Mesothelial cell of epicardium (in vitro differentiated cells): ENCODE results near the gene ZNF750. TPM values are rescaled to one million over a fixed set of nuclear protein-coding genes. Genes with fewer than 3 reads are reported as not detected.
A peak's percentile ranks its signal among the peaks of the same experiment; 100 is the strongest.

Source experiments
- DNase-seq, 2 experiments: peaks; one replicate each; pipeline ENCODE4 v3.0.0; 2021; ENCODE audit warnings: low spot score in 2 of 2; ENCODE audit not compliant: unreplicated experiment in 2 of 2
- H3K27ac Mint-ChIP-seq: 2 replicates; pipeline ENCODE4 v1.8.0; 2021; ENCODE audit warnings: mixed read lengths
- H3K27me3 Mint-ChIP-seq: 2 replicates; pipeline ENCODE4 v1.8.0; 2021; ENCODE audit warnings: low read depth, mixed read lengths
- H3K36me3 Mint-ChIP-seq: 2 replicates; pipeline ENCODE4 v1.8.0; 2021; ENCODE audit warnings: mixed read lengths
- H3K4me1 Mint-ChIP-seq: 2 replicates; pipeline ENCODE4 v1.8.0; 2021; ENCODE audit warnings: mixed read lengths
- H3K4me3 Mint-ChIP-seq: 2 replicates; pipeline ENCODE4 v1.8.0; 2021; ENCODE audit warnings: mild to moderate bottlenecking, moderate library complexity, mixed read lengths
- H3K9me3 Mint-ChIP-seq: 2 replicates; pipeline ENCODE4 v1.8.0; 2021; ENCODE audit warnings: mixed read lengths
- total RNA-seq: library from RNA; stranded (reverse); gene quantifications from 3 replicates; pipeline ENCODE4 v1.2.1, GENCODE V29; 2021
- TF ChIP-seq, protein P1 (sequence below): fragments of 200-600 bp; sonication (generic); IDR thresholded peaks from one replicate; pipeline ENCODE4 v1.5.0; 2021; ENCODE audit warnings: antibody characterized with exemption; ENCODE audit not compliant: unreplicated experiment

ZNF750 gene
- total RNA-seq, 1 donor from 2014 or later: 2.6 TPM

- Mint-ChIP-seq H3K4me1 (peaks cover 9% of the 10 kb centered on the region), H3K9me3 (no peaks in the 10 kb centered on the region), H3K4me3 (no peak overlapping the region), H3K27me3 (no peaks in the 10 kb centered on the region), H3K36me3 (peaks cover 7% of the 10 kb centered on the region), H3K27ac (no peak overlapping the region)
- DNase-seq: no peak
- TF ChIP-seq, protein P1, sequence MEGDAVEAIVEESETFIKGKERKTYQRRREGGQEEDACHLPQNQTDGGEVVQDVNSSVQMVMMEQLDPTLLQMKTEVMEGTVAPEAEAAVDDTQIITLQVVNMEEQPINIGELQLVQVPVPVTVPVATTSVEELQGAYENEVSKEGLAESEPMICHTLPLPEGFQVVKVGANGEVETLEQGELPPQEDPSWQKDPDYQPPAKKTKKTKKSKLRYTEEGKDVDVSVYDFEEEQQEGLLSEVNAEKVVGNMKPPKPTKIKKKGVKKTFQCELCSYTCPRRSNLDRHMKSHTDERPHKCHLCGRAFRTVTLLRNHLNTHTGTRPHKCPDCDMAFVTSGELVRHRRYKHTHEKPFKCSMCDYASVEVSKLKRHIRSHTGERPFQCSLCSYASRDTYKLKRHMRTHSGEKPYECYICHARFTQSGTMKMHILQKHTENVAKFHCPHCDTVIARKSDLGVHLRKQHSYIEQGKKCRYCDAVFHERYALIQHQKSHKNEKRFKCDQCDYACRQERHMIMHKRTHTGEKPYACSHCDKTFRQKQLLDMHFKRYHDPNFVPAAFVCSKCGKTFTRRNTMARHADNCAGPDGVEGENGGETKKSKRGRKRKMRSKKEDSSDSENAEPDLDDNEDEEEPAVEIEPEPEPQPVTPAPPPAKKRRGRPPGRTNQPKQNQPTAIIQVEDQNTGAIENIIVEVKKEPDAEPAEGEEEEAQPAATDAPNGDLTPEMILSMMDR: no peak
Measured at GRCh38 chr17:82849076-82849945, 9.5 kb upstream of the ZNF750 start.

DNA sequence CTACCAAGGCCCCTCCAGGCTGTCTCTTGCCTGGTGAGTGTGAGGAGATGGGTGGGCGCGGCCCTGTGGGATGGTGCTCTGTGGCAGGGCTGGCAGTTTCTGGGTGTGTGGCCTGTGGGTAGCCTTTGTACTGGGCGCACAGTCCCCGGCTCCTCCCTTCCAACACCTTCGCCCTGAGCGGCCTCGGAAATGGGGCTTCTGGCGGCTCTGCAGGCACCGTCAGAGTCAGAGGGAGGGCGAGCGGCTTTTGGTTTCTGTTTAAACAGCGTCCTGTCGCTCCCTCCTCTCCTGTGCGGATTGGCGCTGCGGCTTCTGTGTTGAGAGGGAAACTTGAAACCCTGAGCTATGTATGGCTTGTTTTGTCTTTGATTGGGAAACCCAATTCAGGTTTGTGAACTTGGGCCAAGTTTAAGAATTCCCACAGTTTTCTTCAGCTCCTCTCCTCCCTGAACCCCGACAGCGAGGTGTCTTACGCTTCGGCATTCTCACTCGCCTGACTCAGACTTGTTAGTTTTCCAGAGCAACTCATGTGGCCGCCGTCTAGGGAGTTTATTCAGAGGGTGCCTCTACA lies 8.3 kb upstream of the ZNF750 start:
- H3K4me3 Mint-ChIP-seq: no peak overlapping the region
- peaks cover 6% of the 10 kb centered on the region for H3K36me3 Mint-ChIP-seq
- no peak overlapping the region for H3K27ac Mint-ChIP-seq
- TF ChIP-seq, protein P1: no peak
- DNase-seq: no peak
- no peaks in the 10 kb centered on the region for H3K27me3 Mint-ChIP-seq
- no peaks in the 10 kb centered on the region for H3K9me3 Mint-ChIP-seq
- peaks cover 14% of the 10 kb centered on the region for H3K4me1 Mint-ChIP-seq

DNA sequence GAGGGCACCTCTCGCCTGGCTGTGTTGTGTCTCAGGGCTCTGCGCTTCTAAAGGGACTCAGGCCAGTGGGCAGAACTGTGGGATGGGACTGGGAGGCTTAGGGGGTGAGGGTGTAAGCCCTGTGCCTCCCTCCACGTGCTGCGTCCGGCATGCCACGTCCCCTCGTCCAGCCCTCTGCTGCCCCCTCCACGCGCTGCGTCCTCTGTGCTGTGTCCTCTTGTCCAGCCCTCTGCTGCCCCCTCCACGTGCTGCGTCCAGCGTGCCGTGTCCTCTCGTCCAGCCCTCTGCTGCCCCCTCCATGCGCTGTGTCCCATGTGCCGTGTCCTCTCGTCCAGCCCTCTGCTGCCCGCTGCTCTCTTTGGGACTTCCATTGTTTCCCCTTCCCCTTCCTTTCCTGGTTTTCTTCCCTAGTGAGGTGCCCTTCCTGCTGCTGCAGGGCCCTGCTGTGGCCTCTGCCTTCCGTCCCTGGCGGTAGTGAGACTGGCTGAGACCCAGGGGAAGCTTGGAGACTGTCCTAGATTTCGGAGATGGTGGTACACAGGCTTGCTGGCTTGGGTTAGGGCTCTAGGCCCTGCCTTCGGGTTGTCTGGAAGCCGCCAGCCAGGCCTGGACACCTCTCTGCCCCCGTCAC lies 6.4 kb upstream of the ZNF750 start:
- no peaks in the 10 kb centered on the region for H3K9me3 Mint-ChIP-seq
- H3K4me3 Mint-ChIP-seq: no peak overlapping the region
- H3K27me3 Mint-ChIP-seq: no peaks in the 10 kb centered on the region
- TF ChIP-seq, protein P1: no peak
- H3K4me1 Mint-ChIP-seq: peaks cover 17% of the 10 kb centered on the region
- no peak overlapping the region for H3K27ac Mint-ChIP-seq
- no peak for DNase-seq
- peaks cover 6% of the 10 kb centered on the region for H3K36me3 Mint-ChIP-seq

DNA sequence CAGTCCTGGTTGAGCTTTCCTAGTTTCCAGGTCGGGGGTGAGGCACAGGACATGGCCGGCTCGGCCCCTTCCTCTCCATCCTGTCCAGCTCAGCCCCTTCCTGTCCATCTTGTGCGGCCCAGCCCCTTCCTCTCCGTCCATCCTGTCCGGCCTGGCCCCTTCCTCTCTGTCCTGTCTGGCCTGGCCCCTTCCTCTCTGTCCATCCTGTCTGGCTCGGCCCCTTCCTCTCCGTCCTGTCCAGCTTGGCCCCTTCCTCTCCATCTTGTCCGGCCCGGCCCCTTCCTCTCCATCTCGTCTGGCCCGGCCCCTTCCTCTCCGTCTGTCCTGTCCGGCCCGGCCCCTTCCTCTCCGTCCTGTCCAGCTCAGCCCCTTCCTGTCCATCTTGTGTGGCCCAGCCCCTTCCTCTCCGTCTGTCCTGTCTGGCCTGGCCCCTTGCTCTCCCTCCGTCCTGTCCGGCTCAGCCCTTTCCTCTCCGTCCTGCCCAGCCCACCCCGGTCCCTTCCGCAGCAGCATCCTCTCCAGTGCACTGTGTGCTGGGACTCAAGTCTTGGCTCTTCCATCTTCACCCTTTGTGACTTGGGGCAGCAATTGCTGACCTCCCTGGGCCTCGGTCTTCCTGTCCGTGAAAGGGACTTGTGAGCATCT lies 5.5 kb upstream of the ZNF750 start:
- Mint-ChIP-seq H3K4me1 (peaks cover 22% of the 10 kb centered on the region), H3K27ac (no peak overlapping the region), H3K27me3 (no peaks in the 10 kb centered on the region), H3K36me3 (peaks cover 6% of the 10 kb centered on the region), H3K9me3 (no peaks in the 10 kb centered on the region), H3K4me3 (peak overlapping the region; percentile 33)
- no peak for DNase-seq
- TF ChIP-seq, protein P1: no peak

DNA sequence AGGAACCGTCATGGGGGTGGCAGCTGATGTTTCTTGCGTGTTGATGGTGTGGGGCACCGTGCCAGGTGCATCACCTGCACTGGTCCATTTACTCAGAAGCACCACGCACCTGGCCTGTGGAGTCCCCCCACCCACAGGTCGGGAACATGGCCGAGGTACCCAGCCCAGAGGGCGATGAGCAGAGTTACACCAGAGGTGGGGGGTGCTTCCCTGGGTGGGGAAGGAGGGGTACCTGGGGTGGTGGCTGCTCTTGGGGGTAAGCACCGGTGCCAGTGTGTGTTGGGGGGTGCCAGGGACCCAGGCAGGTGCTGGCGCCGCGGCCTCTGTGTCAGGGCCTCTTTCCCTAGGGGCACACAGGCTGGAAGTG lies 5.0 kb upstream of the ZNF750 start:
- no peaks in the 10 kb centered on the region for H3K9me3 Mint-ChIP-seq
- DNase-seq: no peak
- TF ChIP-seq, protein P1: no peak
- H3K36me3 Mint-ChIP-seq: peaks cover 6% of the 10 kb centered on the region
- H3K27ac Mint-ChIP-seq: no peak overlapping the region
- H3K4me1 Mint-ChIP-seq: peaks cover 27% of the 10 kb centered on the region
- no peaks in the 10 kb centered on the region for H3K27me3 Mint-ChIP-seq
- no peak overlapping the region for H3K4me3 Mint-ChIP-seq
